H9 (cell line): ENCODE measurements around the gene STMN3. TPM values are rescaled to one million over a fixed set of nuclear protein-coding genes. Genes with fewer than 3 reads are reported as not detected.
A peak's percentile ranks its signal among the peaks of the same experiment; 100 is the strongest.

Experiments used
- DNase-seq: peaks from one replicate; pipeline ENCODE4 v3.0.0-alpha.2; 2017
- H2AFZ ChIP-seq: one replicate; pipeline ENCODE4 v1.6.1; 2013; ENCODE audit warnings: mild to moderate bottlenecking, low read length, control low read depth, moderate library complexity
- H2AK5ac ChIP-seq: 2 replicates; pipeline ENCODE4 v1.6.1; 2013; ENCODE audit warnings: low read length, control low read depth, mixed read lengths; ENCODE audit not compliant: insufficient read length
- H2BK120ac ChIP-seq: one replicate; pipeline ENCODE4 v1.6.1; 2013; ENCODE audit warnings: low read depth, mild to moderate bottlenecking, low read length, control low read depth, inconsistent platforms; ENCODE audit not compliant: poor library complexity, severe bottlenecking
- H2BK12ac ChIP-seq: 2 replicates; pipeline ENCODE4 v1.6.1; 2013; ENCODE audit warnings: low read length, control low read depth, mixed read lengths, low read depth; ENCODE audit not compliant: insufficient read length
- H2BK15ac ChIP-seq: 2 replicates; pipeline ENCODE4 v1.6.1; 2013; ENCODE audit warnings: low read depth, low read length, control low read depth
- H2BK20ac ChIP-seq: one replicate; pipeline ENCODE4 v1.6.1; 2013; ENCODE audit warnings: low read depth, mild to moderate bottlenecking, low read length, control low read depth, inconsistent platforms; ENCODE audit not compliant: poor library complexity, severe bottlenecking
- H2BK5ac ChIP-seq: 2 replicates; pipeline ENCODE4 v1.6.1; 2013; ENCODE audit warnings: low read length, control low read depth, mixed read lengths; ENCODE audit not compliant: insufficient read length
- H3K14ac ChIP-seq: 2 replicates; pipeline ENCODE4 v1.6.1; 2013; ENCODE audit warnings: low read length, control low read depth; ENCODE audit not compliant: insufficient read depth
- H3K18ac ChIP-seq: 2 replicates; pipeline ENCODE4 v1.6.1; 2013; ENCODE audit warnings: low read depth, mild to moderate bottlenecking, mixed read lengths, low read length, control low read depth; ENCODE audit not compliant: insufficient read length
- H3K23ac ChIP-seq: 2 replicates; pipeline ENCODE4 v1.6.1; 2013; ENCODE audit warnings: low read length, control low read depth, mixed read lengths, low read depth; ENCODE audit not compliant: insufficient read length
- H3K23me2 ChIP-seq: 2 replicates; pipeline ENCODE4 v1.6.1; 2013; ENCODE audit warnings: low read depth, mild to moderate bottlenecking, mixed read lengths, low read length, control low read depth; ENCODE audit not compliant: insufficient read length, poor library complexity, severe bottlenecking
- H3K27ac ChIP-seq: 2 replicates; pipeline ENCODE4 v1.5.1; 2013; ENCODE audit warnings: low read length, control low read depth, mixed read lengths, low read depth; ENCODE audit not compliant: insufficient read length
- H3K27me3 ChIP-seq: 2 replicates; pipeline ENCODE4 v1.6.1; 2013; ENCODE audit warnings: low read length, control low read depth, inconsistent platforms; ENCODE audit not compliant: insufficient read depth
- H3K4ac ChIP-seq: 2 replicates; pipeline ENCODE4 v1.6.1; 2013; ENCODE audit warnings: low read depth, mild to moderate bottlenecking, control low read depth, inconsistent platforms, low read length, moderate library complexity
- H3K4me1 ChIP-seq: 2 replicates; pipeline ENCODE4 v1.6.1; 2013; ENCODE audit warnings: low read length, control low read depth, inconsistent platforms; ENCODE audit not compliant: insufficient read depth
- H3K4me2 ChIP-seq: 2 replicates; pipeline ENCODE4 v1.6.1; 2013; ENCODE audit warnings: low read length, control low read depth, mixed read lengths; ENCODE audit not compliant: insufficient read length, insufficient read depth
- H3K56ac ChIP-seq: 2 replicates; pipeline ENCODE4 v1.6.1; 2013; ENCODE audit warnings: low read depth, mild to moderate bottlenecking, mixed read lengths, low read length, control low read depth; ENCODE audit not compliant: insufficient read length
- H3K79me1 ChIP-seq: 2 replicates; pipeline ENCODE4 v1.6.1; 2013; ENCODE audit warnings: low read depth, mild to moderate bottlenecking, moderate library complexity, low read length, control low read depth, inconsistent platforms; ENCODE audit not compliant: insufficient read depth, poor library complexity, severe bottlenecking
- H3K79me2 ChIP-seq: 2 replicates; pipeline ENCODE4 v1.6.1; 2013; ENCODE audit warnings: low read length, control low read depth, inconsistent platforms; ENCODE audit not compliant: insufficient read depth
- H3K9ac ChIP-seq: 2 replicates; pipeline ENCODE4 v1.6.1; 2013; ENCODE audit warnings: low read length, control low read depth, mixed read lengths; ENCODE audit not compliant: insufficient read length; ENCODE audit errors: extremely low read depth
- H3K9me3 ChIP-seq: one replicate; pipeline ENCODE4 v1.6.1; 2013; ENCODE audit warnings: low read depth, low read length, inconsistent platforms; ENCODE audit not compliant: control insufficient read depth
- H3T11ph ChIP-seq: one replicate; pipeline ENCODE4 v1.6.1; 2013; ENCODE audit warnings: mild to moderate bottlenecking, low read length, control low read depth, inconsistent platforms
- H4K20me1 ChIP-seq: one replicate; pipeline ENCODE4 v1.6.1; 2013; ENCODE audit not compliant: control insufficient read depth, insufficient read length, insufficient read depth
- H4K5ac ChIP-seq: 2 replicates; pipeline ENCODE4 v1.6.1; 2013; ENCODE audit warnings: low read depth, mild to moderate bottlenecking, mixed read lengths, low read length, control low read depth; ENCODE audit not compliant: insufficient read length
- H4K8ac ChIP-seq: replicated peaks from 2 replicates; pipeline ENCODE4 v1.6.1; 2013; ENCODE audit warnings: low read length, control low read depth, mixed read lengths, low read depth; ENCODE audit not compliant: insufficient read length
- H4K91ac ChIP-seq: 2 replicates; pipeline ENCODE4 v1.6.1; 2013; ENCODE audit warnings: low read depth, mild to moderate bottlenecking, moderate library complexity, mixed read lengths, low read length, control low read depth; ENCODE audit not compliant: insufficient read length
- H3K27ac Mint-ChIP-seq, 3 experiments: 2 replicates in 2 of 3; 3 replicates in 1 of 3; pipeline ENCODE4 v1.8.0; 2020 to 2021; ENCODE audit warnings: mixed read lengths in 3 of 3, mild to moderate bottlenecking in 1 of 3, moderate library complexity in 1 of 3
- H3K27me3 Mint-ChIP-seq: 2 replicates; pipeline ENCODE4 v1.8.0; 2021; ENCODE audit warnings: low read depth, mild to moderate bottlenecking, moderate library complexity, mixed read lengths
- H3K36me3 Mint-ChIP-seq, 3 experiments: 2 replicates in 2 of 3; 3 replicates in 1 of 3; pipeline ENCODE4 v1.8.0; 2020 to 2021; ENCODE audit warnings: low read depth in 3 of 3, mixed read lengths in 3 of 3; ENCODE audit not compliant: insufficient read depth in 1 of 3
- H3K4me1 Mint-ChIP-seq, 2 experiments: 2 replicates each; pipeline ENCODE4 v1.8.0; 2020; ENCODE audit warnings: mixed read lengths in 2 of 2
- H3K4me3 Mint-ChIP-seq, 2 experiments: 2 replicates in 1 of 2; 3 replicates in 1 of 2; pipeline ENCODE4 v1.8.0; 2020 to 2021; ENCODE audit warnings: mild to moderate bottlenecking in 2 of 2, mixed read lengths in 2 of 2, moderate library complexity in 1 of 2
- H3K9me3 Mint-ChIP-seq, 2 experiments: 2 replicates in 1 of 2; 3 replicates in 1 of 2; pipeline ENCODE4 v1.8.0; 2020; ENCODE audit warnings: mild to moderate bottlenecking in 2 of 2, mixed read lengths in 2 of 2, moderate library complexity in 1 of 2
- WGBS: extraction: QIAGEN DNeasy Blood & Tissue Kit; methylation state at CpG from one replicate; pipeline ENCODE4 v1.1.7; 2013; ENCODE audit warnings: missing lambda C conversion rate, low lambda C conversion rate, mixed read lengths; ENCODE audit not compliant: insufficient read length; ENCODE audit errors: extremely low coverage; 5-methylcytosine and 5-hydroxymethylcytosine counted together
- total RNA-seq: library from RNA; stranded (reverse); gene quantifications from 2 replicates; pipeline ENCODE4 v1.2.1, GENCODE V29; 2021
- TF ChIP-seq, protein P1 (sequence below): fragments of 200-600 bp; sonication (generic); conservative IDR thresholded peaks from 3 replicates; pipeline ENCODE4 v1.8.0; 2021; ENCODE audit warnings: antibody characterized with exemption, mild to moderate bottlenecking

The STMN3 gene
- total RNA-seq, 1 experiment from 2014 or later, result 54.0 TPM

DNA sequence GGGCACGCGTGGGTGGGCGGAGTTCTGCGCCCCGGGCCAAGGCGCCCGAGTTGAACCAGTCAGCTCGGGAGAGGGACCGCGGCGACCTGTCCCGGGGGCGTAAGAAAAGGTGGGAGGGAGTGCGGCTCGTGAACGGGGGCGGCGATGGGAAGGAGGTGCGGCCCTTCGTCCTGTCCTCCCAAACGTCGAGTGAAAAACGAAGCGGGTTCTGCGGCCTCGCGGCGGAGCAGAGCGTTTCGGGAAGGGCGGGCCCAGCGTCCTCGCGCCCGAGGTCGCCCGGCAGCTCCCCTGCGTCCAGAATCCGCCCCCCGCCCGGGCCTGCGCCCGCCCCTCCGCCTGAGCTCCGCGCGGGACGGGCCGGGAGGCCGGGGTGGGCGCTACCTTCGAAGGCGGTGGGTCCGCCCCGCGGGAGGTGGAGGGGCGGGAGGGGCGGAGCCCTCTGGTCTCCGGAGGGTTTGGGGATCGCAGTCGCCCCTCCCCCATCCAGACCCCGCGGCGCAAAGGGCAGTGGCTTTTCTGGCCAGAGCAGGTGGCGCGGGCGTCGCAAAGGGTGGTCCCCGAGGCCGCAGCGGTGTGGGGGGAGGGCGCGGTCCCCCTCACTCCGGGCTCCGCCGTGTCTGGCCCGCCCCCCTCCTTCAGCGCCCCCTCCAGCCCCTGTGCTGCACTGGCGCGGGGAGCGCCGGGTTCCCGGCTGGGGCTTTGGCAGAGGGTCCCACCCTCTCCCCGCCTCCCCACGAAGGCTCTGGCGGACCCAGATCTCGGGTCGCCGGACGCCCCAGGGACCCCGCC is 838 bp downstream of the STMN3 start:
- Histone ChIP-seq H2BK12ac (no peak overlapping the region), H3K27me3 (no peaks in the 10 kb centered on the region), H3K56ac (no peak overlapping the region), H3K23ac (no peak overlapping the region), H2BK5ac (no peak overlapping the region), H2BK20ac (no peak overlapping the region), H4K20me1 (no peaks in the 10 kb centered on the region), H4K8ac (no peak overlapping the region), H3K14ac (no peak overlapping the region; the same call in 1 of the 2 replicates), H3K79me1 (no peaks in the 10 kb centered on the region), H3K79me2 (no peaks in the 10 kb centered on the region), H3K9ac (no peak overlapping the region), H3K9me3 (no peaks in the 10 kb centered on the region), H3T11ph (no peak overlapping the region), H3K4ac (no peak overlapping the region), H3K4me1 (no peaks in the 10 kb centered on the region), H4K5ac (no peak overlapping the region), H3K23me2 (peaks cover 4% of the 10 kb centered on the region), H3K18ac (no peak overlapping the region), H2BK15ac (no peak overlapping the region), H2AFZ (no peak overlapping the region), H3K4me2 (peak overlapping the region; percentile 16), H3K27ac (no peak overlapping the region), H4K91ac (no peak overlapping the region), H2AK5ac (no peak overlapping the region), H2BK120ac (no peak overlapping the region)
- TF ChIP-seq, protein P1, sequence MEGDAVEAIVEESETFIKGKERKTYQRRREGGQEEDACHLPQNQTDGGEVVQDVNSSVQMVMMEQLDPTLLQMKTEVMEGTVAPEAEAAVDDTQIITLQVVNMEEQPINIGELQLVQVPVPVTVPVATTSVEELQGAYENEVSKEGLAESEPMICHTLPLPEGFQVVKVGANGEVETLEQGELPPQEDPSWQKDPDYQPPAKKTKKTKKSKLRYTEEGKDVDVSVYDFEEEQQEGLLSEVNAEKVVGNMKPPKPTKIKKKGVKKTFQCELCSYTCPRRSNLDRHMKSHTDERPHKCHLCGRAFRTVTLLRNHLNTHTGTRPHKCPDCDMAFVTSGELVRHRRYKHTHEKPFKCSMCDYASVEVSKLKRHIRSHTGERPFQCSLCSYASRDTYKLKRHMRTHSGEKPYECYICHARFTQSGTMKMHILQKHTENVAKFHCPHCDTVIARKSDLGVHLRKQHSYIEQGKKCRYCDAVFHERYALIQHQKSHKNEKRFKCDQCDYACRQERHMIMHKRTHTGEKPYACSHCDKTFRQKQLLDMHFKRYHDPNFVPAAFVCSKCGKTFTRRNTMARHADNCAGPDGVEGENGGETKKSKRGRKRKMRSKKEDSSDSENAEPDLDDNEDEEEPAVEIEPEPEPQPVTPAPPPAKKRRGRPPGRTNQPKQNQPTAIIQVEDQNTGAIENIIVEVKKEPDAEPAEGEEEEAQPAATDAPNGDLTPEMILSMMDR, result peak; percentile 35; the same call in 2 of the 3 replicates
- no peaks in the 10 kb centered on the region for H3K9me3 Mint-ChIP-seq
- H3K4me1 Mint-ChIP-seq, result peaks cover 15 to 16% of the 10 kb centered on the region in 2 experiments
- H3K27ac Mint-ChIP-seq, result no peak overlapping the region
- peak overlapping the region; percentile 68 to 84 for H3K4me3 Mint-ChIP-seq
- peaks cover 5% of the 10 kb centered on the region for H3K27me3 Mint-ChIP-seq
- no peaks in the 10 kb centered on the region; a peak in 2 of 7 replicates for H3K36me3 Mint-ChIP-seq
- no CpG with 5 or more reads among the region's 91 CpGs for WGBS
- peak; percentile 53 for DNase-seq
